AG09319 (cell line): ENCODE results near the gene TARBP1.

Experiments used
- DNase-seq: peaks from one replicate; pipeline ENCODE4 v3.0.0-alpha.2; 2010; ENCODE audit warnings: low read depth; ENCODE audit errors: extremely low read depth
- TF ChIP-seq, protein P1 (sequence below): IDR thresholded peaks from 2 replicates; pipeline ENCODE4 v1.5.1; 2011; ENCODE audit warnings: low read depth, mild to moderate bottlenecking, inconsistent platforms, low read length, moderate library complexity

Gene TARBP1

DNA sequence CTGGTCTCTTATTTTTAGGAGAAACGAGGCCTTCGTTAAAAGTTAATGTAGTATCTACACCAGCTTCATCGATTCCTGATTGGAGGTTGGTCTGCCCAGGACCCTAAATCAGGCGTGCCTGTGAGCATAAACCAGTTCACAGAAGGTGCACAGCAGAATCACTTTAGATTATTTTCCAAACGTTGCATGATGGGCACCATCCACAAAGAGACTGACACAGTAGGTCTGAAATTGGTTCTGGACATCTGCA is 256 bp upstream of the TARBP1 start:
- DNase-seq, result no peak
- TF ChIP-seq, protein P1, sequence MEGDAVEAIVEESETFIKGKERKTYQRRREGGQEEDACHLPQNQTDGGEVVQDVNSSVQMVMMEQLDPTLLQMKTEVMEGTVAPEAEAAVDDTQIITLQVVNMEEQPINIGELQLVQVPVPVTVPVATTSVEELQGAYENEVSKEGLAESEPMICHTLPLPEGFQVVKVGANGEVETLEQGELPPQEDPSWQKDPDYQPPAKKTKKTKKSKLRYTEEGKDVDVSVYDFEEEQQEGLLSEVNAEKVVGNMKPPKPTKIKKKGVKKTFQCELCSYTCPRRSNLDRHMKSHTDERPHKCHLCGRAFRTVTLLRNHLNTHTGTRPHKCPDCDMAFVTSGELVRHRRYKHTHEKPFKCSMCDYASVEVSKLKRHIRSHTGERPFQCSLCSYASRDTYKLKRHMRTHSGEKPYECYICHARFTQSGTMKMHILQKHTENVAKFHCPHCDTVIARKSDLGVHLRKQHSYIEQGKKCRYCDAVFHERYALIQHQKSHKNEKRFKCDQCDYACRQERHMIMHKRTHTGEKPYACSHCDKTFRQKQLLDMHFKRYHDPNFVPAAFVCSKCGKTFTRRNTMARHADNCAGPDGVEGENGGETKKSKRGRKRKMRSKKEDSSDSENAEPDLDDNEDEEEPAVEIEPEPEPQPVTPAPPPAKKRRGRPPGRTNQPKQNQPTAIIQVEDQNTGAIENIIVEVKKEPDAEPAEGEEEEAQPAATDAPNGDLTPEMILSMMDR, result no peak

DNA sequence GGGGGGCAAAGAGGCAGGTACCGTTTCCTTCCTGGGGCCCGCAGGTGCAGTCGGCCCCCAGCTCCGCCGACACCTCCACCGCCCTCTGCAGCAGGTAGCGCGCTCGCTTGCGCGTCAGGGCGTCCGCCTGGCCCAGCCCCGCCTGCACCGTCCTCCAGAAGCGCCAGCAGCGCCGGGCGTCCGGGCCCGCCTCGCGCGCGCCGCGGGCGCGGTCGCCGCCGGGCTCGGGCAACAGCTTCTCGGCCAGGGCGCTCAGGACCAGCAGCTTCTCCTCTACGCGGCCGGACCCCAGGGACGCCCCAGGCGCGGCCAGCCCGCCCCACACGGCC is 863 bp downstream of the TARBP1 start:
- TF ChIP-seq, protein P1, result no peak
- DNase-seq, result no peak

DNA sequence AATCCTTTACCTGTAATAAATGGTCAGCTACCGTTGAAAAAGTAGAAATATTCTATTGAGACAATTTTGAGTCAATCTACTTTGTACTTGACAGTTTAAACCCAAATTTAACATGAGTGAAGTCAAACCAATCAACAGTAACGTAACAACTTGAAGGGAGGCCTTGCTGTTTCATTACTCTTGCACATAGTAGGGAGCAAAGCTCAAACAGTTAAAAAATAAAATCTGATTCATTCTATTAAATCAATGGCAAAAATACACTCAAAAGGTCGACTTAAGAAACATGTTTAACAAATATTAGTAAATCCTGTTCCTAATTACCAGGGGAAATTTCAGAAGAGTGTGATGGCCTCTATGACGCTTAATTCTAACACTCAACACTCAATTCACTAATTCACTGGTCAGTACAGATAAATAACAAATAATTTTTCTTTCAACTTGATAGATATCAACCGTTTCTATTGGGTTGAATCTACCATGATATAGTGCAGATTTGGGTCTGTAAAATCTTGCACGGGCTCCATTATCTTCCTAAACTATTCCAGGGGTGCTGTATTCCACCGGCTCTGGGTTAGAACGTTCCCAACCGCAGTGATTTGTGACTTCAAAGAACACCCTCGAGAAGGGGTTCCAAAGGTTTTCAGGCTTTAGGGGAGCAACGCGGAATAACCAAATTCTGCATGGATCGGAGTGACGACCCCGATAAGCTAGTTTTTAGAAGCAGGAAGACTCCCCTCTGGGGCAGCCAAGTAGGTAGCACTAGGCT is 1.4 kb downstream of the TARBP1 start:
- TF ChIP-seq, protein P1, result no peak
- no peak for DNase-seq

DNA sequence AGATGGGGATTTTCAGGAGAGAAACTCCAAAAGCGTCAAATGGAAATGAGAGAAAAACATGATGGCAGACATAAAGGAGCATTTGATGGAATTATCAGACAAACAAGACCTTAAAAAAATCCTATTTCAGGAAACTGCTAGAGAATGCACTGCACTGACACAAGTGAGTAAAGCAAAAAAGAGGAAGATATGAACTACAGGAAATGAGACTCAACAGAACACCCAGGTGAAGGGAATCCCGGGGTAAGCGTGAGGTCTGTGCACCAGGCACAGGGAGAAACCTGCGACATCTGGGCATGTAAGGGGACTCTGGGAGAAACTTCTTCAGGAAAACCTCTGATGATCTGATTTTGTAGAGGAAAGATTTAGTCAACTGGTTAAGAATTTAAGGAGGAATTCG is 2.8 kb downstream of the TARBP1 start:
- DNase-seq, result no peak
- TF ChIP-seq, protein P1, result no peak

DNA sequence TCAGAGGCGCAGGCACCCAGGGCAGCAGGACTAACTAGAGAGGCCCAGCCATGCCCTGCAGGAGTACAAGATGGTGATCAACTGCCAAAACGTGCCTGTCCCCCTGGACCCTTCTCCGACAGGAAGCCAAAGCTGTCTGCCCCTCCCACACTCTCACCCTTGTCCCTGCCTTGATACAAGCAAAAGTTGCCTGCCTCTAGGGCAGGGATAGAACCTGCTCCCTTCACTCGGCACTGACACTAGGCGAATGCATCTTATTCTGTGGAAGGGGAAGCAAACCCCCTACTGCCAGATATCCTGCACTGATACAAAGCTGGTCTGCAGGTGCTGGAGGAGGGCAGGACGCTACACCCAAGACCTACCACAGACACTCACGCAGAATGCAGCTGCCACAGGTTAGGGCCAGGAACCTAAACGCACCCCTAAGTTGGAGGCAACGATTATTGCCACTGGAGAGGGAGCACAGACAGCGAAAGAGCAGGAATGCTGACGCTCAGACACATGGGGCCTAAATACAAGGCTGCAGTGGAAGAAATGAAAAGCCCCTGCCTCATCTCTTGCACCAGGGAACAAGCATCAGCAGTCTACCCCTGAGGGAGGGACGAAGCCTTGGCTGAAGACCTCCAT is 3.7 kb downstream of the TARBP1 start:
- TF ChIP-seq, protein P1, result no peak
- DNase-seq, result no peak

DNA sequence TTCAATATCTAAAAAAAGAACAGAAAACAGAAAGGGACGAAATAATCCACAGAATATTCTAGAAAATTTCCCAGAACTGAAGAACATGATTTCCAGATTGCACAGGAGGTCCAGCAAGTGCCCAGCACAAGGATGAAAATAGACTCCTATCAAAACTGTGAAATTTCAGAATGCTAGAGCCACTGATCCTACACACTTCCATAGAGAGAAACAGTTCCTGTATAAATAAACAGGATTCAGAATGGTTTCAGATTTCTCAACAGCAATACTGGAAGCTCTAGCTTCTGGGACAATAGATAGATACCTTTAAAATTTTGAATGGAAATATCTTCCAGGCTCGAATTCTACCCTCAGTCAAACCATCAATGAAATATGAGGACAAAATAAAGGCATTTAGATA is 4.6 kb downstream of the TARBP1 start:
- TF ChIP-seq, protein P1, result no peak
- no peak for DNase-seq

DNA sequence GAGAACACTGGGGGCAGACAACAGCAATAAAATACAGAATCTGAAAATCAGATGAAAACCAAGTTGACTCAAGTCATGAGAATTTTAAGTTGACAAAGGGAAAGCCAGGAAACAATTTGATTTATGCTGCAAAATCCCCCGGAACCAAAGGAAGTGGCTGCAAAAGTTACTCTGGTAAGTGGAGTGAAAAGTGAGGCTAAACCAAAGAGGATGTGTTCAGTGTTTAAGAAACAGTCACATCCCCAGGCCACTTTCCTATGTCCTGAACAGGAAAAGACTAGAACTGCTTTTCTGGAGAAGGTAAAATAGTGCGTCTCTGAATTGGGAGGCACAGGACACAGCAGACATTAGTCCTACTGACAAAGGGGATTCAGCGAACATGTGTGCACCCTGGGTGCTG is 5.9 kb downstream of the TARBP1 start:
- TF ChIP-seq, protein P1, result no peak
- DNase-seq, result no peak
